ENCODE data around the gene RHCE. TPM values are rescaled to one million over a fixed set of nuclear protein-coding genes. Genes with fewer than 3 reads are reported as not detected.
A peak's percentile ranks its signal among the peaks of the same experiment; 100 is the strongest.
"Not testable (repeated sequence)": the region's sequence is repeated elsewhere in the genome, so short reads cannot be mapped to it uniquely, and the experiment has no call there.

RHCE gene
- polyA plus RNA-seq, 1 donor, result 2.6 TPM

- no peak for DNase-seq
Observed at GRCh38 chr1:25432749-25433388, 12.2 kb upstream of the RHCE start.

- DNase-seq, result no peak
Observed at GRCh38 chr1:25431955-25432719, 11.5 kb upstream of the RHCE start.

DNA sequence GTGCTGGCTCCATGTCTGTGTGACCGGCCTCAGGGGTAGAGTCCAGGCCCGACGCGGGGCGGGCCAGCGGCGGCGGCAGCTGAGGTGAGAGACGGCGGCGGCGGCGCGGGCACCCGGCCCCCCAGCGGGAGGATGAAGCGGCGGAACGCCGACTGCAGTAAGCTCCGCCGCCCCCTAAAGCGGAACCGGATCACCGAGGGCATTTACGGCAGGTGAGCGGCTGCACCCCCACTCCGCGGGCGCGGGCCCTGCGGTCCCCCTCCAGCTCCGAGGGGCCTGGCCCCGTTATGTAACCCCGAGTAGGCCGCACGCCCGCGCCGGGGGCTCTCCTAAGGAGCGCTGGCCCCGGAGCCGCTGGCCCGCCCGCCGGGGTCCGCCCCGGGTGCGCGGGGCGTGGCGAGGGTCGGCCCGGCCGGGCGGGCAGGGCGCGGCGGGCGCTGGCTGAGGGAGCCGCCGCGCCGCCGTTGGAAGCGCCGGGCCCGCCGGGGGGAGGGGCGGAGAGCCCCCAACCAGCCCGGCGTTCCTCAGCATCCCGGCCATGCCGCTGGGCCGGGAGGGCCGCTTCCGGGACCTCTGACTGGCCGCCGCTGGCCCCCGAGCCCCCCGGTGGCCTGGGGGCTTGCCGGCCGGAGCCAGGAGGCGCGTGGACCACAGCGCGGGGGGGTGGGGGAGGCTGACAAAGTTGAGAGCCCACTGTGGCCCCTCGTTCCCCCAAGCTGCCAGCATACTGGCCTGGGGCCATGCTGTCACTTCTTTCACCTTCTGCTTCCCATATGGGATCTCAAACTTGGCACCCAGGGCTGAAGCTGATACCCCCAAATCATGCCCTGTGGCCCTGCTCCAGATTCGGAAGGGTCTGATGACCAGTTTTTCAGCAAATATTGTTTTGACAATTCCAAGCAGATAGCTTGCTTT, 10.6 kb upstream of the RHCE start:
- peak; percentile 40 for DNase-seq

DNA sequence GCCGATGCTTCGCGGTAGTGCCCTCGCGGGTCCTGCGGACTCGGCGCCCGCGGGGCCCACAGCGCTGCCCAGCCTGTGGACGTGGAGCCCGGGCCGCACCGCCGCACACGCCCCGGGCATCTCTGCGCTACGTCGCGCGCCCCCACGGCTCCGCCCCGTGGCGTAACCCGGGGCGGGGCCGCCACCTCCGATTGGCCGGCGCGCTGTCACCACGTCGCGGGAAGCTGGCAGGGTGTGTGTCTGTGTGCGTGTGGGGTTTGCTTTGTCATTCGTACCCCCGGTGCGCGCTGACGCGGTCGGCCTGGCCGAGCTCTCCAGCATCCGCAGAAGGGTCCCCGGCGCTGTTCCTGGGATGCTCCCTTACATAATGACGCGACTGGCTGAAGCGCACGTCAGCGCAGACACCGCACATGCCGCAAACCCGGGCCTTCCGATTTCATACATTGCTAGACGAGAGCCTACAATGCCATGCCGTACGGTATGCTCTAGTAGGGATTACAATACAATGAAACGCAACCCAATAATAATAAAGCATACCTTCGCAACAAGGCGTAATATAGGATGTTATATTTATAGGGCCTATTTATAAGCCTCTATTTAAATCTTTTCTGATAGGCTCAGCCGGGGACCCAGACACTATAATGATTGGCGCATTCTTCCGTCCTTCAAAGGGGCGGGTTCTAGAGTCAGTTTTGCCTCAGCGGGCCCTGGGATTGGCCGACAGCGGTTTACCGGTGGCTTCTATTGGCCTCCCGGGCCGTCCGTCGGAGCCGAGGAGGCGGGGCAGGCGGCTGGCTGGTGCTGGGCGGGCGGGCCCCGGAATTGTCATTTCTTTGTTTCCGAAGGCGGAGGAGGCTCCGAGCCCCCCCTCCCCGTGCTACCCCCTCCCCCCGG, 9.7 kb upstream of the RHCE start, which contains the start of gene MACO1:
Gene MACO1 (plus strand): TSS at position 825 of the 894 bp plus-strand sequence. CDS start 202 bp downstream, outside the sequence.
- DNase-seq, result peak; percentile 97

GRCh38 chr1:25428475-25429166, 8.0 kb upstream of the RHCE start:
- DNase-seq, result no peak

GRCh38 chr1:25427696-25428095, 7.1 kb upstream of the RHCE start:
- DNase-seq, result no peak

GRCh38 chr1:25425098-25426085, 4.8 kb upstream of the RHCE start:
- DNase-seq, result no peak

GRCh38 chr1:25423206-25423605, 2.6 kb upstream of the RHCE start:
- not testable (repeated sequence) for DNase-seq

- DNase-seq, result not testable (repeated sequence)
Observed at GRCh38 chr1:25419339-25419738, 1.3 kb downstream of the RHCE start.

DNA sequence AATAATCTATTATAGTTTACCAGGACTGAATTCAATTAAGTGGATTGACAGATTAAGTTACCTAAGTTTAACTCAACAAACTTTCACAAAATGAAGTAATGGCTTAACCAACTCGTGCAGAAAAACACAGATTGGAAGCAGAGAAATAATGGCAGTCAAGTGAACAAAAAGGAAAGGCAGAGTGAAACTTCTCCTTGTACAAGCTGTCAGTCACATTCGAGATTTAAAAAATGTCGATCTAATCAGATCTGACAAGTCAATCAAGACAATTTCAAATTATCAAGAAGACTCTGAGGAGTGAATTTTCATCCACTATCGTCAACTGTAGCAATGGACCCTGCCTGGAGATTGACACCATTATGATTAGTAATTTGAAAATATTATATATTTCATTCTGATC, 3.3 kb downstream of the RHCE start:
- not testable (repeated sequence) for DNase-seq

GRCh38 chr1:25414578-25414977, 6.0 kb downstream of the RHCE start:
- DNase-seq, result not testable (repeated sequence)

DNA sequence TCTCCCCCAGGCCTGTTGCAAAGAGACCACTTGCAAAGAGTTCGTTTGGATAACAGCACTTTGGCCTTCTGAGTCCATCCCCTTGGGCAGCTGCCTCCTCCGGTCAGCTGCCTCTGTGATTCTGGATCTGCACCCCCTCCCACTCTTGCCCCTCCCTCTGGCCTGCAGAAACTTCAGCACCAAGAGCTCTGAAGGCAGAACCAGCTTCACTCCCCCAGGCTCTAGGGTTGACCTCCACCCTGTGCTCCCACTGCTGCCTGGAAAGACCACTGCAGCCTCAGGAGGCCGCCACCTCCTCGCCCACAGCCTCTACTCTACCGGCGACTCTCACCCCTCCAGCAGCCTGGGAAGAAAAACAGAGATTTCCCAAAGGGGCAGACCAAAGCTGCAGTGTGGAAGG, 6.5 kb downstream of the RHCE start:
- DNase-seq, result not testable (repeated sequence)

DNA sequence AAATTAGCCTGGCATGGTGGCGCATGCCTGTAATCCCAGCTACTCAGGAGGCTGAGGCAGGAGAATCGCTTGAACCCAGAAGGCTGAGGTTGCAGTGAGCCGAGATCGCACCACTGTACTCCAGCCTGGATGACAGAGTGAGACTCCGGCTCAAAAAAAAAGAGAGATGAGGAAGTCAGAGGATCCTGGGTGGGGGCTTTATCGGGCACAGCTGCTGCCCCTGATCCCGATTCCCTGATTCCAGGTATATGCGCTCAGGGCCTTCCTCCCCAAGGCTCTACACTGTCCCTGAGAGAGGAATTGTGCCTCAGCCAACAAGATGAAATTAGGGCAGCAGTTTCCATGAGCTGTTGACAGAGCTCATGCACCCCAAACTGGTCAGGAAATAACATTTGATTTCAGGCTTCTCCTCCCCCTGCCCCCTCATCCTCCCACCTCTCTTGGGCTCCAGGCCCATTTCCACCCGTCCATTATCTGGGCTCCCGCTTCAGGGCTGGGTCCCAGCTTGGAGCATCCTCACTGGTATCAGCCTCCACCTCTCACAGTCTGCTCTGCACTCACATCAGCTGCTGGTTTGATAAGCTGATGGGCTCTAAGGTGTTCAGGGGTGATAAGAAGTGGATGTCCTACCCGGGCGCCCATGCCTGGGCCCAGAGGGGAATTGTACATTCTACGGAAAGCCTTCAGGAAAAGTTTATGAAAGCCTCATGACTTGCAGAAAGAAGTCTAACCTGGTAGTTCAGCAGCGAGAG, 7.6 kb downstream of the RHCE start:
- DNase-seq, result not testable (repeated sequence)

DNA sequence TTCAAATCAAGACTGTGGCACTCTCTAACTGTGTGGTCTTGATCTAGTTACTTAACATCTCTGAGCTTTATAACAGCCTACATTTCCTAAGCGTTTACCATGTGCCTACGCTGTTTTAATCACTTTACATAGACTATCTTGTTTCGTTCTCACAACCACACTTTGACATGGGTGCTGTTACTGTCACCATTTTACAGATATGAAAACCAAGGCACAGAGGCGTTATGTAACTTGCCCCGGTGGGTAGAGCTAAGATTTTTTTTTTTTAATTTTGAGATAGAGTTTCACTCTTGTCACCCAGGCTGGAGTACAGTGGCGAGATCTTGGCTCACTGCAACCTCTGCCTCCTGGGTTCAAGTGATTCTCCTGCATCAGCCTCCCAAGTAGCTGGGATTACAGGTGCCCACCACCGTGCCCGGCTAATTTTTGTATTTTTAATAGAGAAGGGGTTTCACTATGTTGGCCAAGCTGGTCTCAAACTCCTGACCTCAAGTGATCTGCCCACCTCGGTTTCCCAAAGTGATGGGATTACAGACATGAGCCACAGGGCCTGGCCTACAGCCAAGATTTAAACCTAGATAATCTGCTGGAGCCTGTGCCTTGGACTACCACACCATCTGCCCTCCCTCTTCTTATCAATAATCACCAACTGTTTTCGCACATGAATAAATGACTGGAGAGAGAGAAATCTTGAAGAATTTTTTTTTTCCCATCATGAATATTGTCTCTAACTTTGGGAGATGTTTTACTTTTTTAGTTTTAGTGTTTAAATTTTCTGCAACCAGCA, 10.8 kb downstream of the RHCE start:
- not testable (repeated sequence) for DNase-seq

GRCh38 chr1:25405731-25406305, 14.8 kb downstream of the RHCE start:
- not testable (repeated sequence) for DNase-seq

- not testable (repeated sequence) for DNase-seq
Observed at GRCh38 chr1:25402947-25403803, 17.4 kb downstream of the RHCE start.

DNA sequence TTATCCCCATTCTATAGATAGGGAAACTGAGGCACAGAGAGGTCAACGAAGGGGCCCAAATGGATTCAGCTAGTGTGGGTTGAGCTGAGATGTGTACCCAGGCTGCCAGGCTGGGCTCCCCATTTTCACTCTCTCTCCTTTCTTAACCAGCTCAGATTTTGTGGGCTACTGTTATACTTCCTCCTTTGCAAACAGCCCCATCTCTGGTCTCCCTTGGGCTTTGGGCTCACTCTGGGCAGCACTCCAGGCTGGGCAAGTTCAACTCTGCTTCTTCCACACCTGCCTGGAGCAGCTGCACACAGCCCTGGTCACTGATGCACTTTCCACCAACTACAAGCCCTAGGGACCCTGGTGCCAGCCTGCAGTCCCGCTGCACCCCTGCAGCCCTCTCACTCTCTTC, 22.5 kb downstream of the RHCE start:
- not testable (repeated sequence) for DNase-seq
